Mucosa of gallbladder (tissue), 1 donor: ENCODE measurements around the gene OGT. TPM values are rescaled to one million over a fixed set of nuclear protein-coding genes. Genes with fewer than 3 reads are reported as not detected.
"Not testable (repeated sequence)": the region's sequence is repeated elsewhere in the genome, so short reads cannot be mapped to it uniquely, and the experiment has no call there.

Experiments
- DNase-seq: peaks from one replicate; pipeline ENCODE4 v3.0.0-alpha.2; 2020; ENCODE audit warnings: low spot score
- total RNA-seq: library from RNA; stranded (reverse); gene quantifications from one replicate; pipeline ENCODE4 v1.2.1, GENCODE V29; 2021
- donor health status: DM: no; HTN: no; CAD: no.

Gene OGT
- 139 TPM for total RNA-seq

DNA sequence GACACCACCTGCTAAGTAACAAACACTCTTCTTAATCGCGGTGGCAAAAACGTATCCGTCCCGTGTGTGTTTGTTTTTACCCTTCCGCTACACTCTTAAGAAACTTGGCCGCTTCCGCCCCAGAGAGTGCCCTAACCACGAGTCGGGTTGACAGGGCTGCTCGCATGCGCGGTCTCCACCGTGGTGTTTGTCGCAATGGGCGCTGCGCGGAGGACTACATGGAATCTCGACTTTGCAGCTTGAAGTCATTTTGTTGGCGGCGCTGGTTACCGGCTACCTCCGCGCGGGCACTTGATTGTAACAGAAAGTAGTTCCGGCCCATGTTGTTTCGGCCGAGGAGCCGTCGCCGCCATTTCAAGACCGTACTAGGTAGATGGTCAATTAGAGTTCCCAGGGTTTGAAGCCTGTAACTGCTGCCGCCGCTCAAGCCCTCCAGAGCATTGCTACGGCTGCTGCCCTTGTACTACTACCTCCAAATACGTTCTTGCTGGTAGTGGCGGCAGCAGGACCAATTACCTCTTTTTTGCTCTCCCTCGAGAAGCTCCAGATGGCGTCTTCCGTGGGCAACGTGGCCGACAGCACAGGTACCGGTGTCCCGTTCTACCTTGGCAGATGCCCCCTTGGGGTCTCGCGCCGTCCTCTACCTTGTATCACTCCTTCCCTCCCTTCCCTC lies at the start of gene OGT:
OGT (plus strand) TSS at position 352 of the 673 bp plus-strand sequence; CDS start at position 548, 196 bp downstream.
- peak; percentile 96 for DNase-seq

DNA sequence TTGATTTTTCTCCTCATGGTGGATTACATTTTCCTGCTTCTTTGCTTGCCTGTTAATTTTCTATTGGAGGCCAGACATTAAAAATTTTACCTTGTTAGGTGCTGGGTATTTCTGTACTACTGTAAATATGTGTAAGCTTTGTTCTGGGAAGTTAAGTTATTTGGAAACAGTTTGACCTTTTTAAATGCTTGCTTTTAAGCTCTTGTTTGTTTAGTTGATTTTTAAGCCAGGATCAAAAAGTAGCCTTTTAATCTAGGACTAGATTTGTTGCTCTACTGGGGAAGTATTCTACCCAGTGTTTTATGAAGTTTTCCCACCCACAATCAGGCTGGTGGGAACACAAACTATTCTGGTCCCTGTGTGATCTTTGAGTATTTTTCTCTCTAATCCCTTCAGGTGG lies 45.1 kb upstream of the OGT start:
- no peak for DNase-seq

DNA sequence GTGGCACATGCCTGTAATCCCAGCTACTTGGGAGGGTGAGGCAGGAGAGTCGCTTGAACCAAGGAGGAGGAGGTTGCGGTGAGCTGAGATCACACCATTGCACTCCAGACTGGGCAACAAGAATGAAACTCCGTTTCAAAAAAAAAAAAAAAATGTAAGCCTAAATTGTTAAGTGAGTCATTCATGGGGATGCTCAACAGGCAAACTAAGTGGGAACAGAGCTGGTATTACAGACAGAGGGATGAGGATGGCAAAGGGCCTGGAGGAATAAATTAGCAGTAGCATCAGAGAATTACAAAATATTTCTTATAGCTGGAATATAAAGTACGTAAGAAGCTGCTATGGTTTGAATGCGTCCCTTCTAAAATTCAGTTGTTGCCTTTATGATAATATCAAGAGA lies 43.4 kb upstream of the OGT start:
- no peak for DNase-seq

DNA sequence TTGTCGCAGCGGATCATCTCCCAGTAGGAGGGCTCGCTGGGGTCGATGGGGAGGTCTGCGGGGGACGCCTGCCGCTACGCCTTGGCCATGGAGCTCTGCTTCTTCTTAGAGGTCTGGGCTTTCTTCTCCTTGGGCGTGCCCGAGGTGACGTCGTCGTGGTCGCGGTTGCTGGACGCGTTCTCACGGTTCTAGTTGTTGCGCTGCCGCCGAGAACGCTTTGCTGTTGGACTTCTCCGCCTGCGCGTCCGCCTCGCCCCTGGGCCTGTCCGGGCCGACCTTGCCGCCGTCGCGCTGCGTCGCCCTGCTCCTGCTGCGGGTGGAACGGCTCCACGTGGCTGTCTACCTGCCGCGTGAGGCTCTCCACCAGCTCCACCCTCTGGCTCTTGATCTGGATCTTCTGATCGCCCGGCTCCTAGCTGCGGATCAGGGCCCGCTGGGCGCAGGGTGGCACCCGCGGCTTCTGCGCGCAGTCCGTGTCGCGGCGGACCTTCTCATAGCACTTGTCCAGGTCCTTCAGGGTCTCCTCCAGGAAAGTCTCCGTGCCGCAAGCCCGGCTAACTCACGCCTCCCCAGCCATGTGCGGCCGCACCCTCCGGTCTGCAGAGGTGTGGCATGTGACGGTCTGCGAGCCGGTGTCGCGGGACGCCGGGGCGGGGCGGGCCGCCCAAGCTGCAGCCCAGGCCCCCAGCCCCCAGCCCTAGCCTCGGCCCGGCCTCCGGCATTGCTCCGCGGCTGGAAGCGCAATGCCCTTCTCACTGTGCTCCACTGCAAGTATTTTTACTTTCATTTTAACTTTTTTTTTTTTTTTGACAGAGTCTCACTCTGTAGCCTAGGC lies 40.5 kb upstream of the OGT start:
- DNase-seq, result peak; percentile 15

DNA sequence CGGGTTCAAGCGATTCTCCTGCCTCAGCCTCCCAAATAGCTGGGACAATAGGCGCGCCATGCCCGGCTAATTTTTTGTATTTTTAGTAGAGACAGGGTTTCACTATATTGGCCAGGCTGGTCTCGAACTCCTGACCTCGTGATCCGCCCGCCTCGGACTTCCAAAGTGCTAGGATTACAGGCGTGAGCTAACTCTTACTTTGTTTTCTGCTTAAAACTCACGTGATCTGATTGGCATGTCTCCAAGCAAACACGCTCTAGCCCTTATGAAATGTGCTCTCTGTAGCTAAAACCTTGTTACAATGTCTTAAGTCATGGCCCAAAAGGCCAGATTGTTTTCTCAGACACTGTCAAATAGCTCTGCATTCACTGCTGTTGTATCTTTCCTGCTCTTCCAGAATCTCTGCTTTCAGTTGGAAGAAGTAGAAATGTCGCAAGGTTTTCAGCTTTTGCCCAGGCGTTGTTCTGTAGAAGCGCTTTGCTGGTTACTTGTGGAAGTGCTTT lies 39.7 kb upstream of the OGT start:
- DNase-seq, result peak; percentile 22

DNA sequence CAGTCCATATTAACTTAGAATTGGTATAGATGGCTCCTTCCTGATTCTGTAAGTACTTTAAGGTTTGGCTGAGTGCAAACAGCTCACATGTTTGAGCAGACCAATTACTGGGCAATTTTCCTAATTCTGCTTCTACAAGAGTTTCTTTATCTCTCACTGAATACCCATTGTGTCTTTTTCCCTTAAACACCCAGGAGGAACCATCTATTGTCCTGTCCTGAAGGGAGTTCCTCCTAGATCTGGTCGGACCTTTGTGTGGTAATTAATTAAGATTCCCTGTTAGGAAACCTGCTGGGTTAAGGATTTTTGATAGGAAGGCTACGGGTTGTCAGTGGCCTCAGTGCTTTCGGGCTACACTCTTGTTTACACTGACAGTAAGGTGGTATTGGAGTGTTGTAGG lies 36.9 kb upstream of the OGT start:
- not testable (repeated sequence) for DNase-seq

DNA sequence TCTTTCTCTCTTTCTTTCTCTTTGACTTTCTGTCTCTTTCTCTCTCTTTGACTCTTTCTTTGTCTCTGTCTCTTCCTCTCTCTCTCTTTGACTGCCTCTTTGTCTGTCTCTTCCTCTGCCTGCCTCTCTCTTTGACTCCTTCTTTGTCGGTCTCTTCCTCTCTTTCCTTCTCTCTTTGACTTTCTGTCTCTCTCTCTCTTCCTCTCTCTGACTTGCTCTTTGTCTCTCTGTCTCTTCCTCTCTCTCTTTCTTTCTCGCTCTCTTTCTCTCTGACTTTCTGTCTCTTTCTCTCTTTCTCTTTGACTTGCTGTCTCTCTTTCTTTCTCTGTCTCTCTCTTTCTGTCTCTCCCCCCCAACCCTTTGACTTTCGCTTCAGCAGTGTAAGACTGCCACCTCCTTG lies 36.4 kb upstream of the OGT start:
- DNase-seq, result no peak

DNA sequence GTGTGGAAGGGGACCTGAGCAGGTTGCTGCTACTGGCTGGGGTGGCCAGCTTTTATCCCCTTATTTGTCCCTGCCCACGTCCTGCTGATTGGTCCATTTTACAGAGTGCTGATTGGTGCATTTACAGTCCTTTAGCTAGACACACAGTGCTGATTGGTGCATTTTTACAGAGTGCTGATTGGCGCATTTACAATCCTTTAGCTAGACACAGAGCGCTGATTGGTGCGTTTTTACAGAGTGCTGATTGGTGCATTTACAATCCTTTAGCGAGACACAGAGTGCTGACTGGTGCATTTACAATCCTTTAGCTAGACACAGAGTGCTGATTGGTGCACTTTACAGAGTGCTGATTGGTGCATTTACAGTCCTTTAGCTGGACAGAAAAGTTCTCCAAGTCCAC lies 30.8 kb upstream of the OGT start:
- DNase-seq, result not testable (repeated sequence)

DNA sequence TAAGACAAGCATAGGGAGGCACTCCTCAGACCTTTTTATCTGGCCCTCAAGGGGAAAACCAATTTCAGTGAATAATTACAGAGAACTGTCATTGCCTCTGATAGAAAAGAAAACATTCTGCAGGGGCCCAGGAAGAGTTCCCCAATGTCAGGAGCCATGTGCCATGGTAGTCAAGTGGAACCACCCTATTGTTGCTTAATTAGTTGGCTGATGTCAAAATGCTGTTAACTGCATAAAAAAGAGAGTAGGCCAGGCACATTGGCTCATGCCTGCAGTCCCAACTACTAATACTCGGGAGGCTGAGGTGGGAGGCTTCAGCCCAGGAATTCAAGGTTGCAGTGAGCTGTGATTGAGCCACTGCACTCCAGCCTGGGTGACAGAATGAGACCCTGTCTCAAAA lies 28.6 kb upstream of the OGT start:
- DNase-seq, result no peak

DNA sequence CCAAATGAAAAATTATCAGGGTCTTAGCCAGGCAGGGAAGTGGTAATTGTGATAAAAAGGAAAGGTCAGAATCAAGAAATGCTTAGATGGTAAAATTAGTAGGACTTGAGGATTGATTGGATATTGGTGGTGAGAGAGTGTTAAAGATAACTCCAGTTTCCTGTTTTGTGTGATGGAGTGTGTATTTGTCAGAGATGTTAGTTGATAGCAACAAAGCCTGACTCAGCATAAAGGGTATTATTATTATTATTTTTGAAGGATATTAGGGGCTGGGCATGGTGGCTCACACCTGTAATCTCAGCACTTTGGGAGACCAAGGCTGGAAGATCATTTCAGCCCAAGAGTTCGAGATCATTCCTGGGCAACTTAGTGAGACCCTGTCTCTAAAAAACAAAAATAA lies 23.6 kb upstream of the OGT start:
- DNase-seq, result no peak

DNA sequence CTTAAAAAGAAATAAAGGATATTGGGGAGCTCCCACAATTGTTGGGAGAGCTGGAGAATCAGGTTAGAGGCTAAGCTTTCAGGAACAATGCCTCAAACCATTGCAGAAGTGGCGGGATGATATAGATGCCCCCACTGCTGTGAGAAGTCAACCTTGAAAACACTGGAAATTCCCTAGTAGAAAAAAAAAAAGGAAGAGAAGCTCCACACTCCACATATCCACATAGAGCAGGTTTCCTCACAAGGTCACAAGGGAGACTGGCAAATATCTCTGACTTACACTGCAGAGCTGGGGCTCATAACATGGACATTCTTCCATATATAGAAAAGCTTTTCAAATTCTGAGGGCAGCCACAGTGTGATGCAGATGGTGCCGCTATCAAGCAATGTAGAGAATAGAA lies 22.7 kb upstream of the OGT start:
- DNase-seq, result no peak

DNA sequence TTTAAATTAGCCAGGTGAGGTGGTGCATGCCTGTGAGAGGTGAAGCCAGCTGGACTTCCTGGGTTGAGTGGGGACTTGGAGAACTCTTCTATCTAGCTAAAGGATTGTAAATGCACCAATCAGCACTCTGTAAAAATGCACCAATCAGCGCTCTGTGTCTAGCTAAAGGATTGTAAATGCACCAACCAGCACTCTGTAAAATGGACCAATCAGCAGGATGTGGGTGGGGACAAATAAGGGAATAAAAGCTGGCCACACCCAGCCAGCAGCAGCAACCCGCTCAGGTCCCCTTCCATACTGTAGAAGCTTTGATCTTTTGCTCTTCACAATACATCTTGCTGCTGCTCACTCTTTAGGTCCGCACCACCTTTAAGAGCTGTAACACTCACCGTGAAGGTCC lies 19.2 kb upstream of the OGT start:
- not testable (repeated sequence) for DNase-seq

DNA sequence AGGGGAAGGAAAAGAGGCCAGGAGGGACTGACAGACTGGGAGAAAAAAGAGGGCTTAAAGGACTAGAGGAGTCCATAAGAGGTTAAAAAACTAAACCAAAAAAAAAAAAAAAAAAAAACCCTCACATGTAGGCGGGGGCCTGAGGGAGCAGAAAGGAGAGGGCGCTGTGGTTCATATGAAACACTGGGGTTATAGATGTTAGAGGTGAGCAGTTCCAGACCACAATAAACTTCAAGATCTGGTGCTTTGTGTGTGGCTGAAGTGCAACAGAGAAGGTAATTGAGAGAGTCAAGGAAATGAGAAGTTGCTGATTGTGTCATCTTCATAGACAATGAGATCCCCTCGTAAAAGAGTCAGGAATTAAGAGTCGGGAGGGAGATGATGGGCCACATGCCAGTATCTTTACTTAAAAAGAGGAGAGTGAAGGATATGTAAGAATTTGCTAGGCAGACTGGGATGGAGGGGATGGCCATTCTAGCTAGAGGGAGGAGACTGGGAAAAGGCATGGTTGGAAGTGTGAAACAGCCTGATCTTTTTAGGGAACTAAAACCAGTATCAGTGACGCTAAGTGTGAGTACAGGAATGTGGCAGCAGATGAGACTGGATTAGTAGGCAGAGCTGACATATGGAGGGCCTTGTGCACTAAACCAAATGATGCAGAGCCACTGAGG lies 18.4 kb upstream of the OGT start:
- DNase-seq, result no peak

DNA sequence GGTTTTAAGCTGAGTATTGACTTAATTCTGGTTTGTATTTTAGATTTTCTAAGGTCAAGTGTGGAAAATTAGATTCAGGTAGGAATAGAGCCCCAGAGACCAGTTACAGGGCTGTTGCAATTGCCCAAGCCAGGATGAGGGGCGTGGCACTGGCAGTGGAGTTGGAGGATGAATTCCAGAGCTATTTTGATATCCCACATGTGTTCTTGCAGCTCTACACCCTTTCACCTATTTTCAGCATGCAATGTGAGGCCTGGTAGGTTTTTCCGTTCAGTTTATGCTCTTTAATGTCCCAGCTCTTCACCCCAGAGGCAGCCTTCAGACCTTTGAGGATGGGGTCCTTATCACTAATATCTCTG lies 17.9 kb upstream of the OGT start:
- no peak for DNase-seq

DNA sequence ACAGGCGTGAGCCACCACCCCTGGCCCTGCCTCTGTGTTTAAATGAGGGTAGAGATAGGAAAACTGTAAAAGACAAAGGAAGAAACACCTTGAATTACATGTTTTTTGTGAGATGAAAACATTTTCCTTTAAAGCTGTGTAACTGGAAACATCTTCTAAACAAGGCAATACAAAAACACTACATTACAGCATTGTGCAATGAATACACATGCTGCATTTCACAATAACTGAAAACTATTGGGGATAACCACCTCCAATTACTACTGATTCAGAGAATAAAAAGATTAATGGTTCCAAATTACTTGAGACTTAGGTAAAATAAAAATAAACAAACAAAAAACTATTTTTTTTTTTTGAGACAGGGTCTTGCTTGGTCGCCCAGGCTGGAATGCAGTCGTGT lies 7.6 kb upstream of the OGT start:
- no peak for DNase-seq

DNA sequence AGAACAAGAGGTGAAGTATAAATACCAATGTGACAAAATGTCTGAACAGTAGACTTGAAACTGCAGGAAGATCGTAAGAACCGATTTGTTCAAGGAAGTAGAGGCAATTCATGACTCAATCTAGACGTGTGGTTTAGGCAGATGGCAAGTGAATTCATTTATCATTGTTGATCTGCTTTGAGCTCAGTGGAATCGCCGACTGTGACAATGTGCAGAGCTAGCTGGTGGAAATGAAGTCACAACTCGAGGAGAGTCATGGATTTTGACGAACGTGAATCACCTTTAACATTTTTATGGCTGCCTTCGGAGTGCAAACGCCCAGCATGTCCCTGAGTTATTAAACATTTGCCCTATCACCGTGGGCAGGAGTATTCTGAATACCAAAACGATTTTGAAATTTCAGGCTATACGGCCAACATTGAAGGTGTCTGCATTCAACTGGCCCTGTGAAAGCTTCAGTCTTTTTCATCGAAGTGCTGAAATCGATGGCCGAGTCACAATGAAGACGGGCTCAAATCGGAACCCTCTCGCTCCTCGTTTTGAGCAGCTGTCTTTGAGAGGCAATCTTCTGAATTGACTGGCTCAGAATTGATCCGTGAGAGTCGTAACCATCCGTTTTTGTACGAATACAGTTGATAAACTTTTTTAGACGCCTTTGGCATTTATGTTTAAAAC lies 689 bp upstream of the OGT start:
- DNase-seq, result peak; percentile 13

DNA sequence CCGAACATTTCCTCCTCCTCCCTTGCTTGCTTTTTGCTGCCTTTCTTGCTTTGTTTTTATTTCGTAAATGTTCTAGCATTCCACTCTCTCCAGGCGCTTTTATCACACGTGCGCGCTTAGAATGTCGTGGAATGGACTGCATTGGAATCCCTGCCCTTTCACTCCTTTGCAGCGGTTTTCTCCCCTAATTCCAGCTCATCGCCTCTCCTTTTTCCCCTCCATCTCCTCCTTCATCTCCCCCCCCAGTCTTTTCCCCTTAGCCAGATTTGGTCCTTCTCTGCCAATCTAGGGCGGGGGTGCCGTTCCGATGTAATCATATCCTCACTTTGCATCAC lies 579 bp downstream of the OGT start:
- DNase-seq, result no peak

DNA sequence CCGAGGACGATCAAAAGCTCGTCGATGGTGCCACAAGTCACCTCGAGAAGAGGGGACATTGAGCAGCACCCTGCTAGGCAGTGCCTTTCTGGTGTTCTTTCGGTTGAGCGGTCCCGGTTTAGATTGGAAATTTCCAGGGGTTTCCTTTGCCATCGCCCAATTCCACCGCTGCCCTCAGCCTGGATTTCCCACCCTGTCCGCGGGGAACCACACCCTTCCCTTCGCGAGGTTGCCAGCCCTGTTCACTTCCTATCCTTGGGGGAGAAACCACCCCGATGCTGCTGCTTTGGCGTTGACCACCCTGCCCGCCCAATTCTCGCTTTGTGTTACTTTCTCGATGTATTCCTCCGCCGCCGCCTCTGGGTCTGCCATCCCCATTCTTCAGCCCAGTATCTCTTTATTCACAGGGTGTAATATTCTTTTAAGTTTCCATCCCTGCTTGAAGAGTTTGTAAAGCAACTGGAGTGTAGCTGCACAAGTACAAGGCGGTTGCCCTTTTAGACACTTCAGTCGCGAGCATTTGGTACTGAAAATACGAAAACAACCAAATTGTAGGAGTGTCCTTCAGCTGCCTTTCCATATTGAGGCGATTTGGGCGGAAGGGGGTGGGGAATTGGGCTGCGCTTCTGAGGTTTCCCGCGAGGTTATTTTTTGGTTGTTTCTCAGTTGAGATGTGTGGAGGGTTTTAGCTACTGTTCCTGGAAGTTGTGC lies 1.1 kb downstream of the OGT start:
- peak; percentile 22 for DNase-seq

DNA sequence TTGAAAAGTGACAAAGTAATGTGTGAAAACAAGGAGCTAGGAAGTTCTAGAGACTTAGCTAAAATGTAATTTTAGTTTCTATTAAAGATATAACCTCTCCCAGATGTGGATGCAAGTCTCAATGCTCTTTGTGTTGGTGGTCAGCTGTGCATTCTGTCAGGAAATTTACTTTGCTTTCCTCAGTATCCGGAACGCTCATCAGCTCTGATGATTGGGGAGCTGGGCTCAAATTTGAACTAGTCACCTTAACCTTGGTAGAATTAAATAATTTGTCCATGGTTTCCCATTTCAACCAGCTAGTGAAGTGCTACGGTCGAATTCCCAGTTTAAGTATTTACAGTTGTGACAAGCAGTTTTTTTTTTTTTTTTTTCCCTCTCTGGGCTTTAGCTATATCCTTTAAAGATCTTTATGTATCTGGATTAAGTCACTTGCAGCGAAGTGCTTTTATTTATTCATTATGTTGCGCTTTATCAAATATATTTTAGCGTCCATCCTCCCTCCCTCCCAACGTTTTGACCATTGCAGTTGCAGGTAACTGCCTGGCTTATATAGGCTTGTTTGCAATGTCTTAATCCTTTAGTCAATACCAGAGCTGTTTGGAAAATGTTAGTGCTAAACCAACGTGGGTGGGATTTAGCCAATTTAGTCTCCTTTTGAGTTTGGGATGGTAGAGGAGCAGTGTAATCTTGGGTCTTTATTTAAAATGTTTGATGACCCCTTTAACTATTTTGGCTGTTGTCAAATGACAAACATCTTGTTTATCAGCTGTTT lies 2.1 kb downstream of the OGT start:
- DNase-seq, result no peak

DNA sequence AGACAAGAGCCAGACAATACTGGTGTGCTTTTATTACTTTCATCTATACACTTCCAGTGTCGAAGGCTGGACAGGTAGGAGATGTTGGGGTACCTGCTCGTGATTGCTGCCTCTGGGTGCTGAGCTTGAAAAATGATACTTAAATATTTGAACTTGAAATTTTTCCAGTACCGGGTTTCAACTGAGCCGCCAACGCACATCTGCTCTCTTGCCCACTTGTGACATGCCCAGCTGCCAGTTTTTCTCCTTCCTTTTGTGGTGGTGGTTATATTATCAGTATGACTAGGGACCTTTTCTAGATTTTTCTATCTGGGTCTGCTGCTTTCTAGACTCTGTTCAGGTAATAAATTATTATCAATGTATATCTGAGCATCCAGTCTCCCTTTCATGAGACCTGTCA lies 3.4 kb downstream of the OGT start:
- DNase-seq, result no peak

DNA sequence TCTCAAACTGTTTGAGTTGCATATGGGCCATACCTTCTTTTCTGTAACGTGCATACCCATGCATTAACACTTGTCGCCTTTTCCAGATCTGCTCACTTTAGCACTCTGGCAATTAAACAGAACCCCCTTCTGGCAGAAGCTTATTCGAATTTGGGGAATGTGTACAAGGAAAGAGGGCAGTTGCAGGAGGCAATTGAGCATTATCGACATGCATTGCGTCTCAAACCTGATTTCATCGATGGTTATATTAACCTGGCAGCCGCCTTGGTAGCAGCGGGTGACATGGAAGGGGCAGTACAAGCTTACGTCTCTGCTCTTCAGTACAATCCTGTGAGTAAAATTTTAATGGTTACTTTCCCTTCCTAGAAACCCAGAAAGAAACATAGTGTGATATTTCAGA lies 4.8 kb downstream of the OGT start:
- no peak for DNase-seq
